Measurements from ENCODE around the gene GCHFR. TPM values are rescaled to one million over a fixed set of nuclear protein-coding genes. Genes with fewer than 3 reads are reported as not detected.
A peak's percentile ranks its signal among the peaks of the same experiment; 100 is the strongest.

Gene GCHFR
- total and polyA plus RNA-seq, 12 donors = 2.2 to 10.8 (median 3.9) TPM

GRCh38 chr15:40790718-40791117 lies 26.9 kb downstream of the GCHFR start:
- TF ChIP-seq CTCF (IDR thresholded peaks at IDR 0.05) = no peak
- no peak overlapping the region for H3K27ac ChIP-seq
- no peaks in the 10 kb centered on the region for H3K27me3 ChIP-seq
- intact Hi-C loops (cut with DNase I) = no loop called here
- ATAC-seq = no peak
- no peaks in the 10 kb centered on the region for H3K9me3 ChIP-seq
- no peak overlapping the region for H3K4me3 ChIP-seq
- 83 to 93% methylated on average over 3 of the region's 3 CpGs for WGBS, 2 donors
- H3K4me1 ChIP-seq = peaks cover 0 to 51% (median 26%) of the 10 kb centered on the region in 9 donors
- peaks cover 0 to 33% (median 0%) of the 10 kb centered on the region in 9 donors for H3K36me3 ChIP-seq
- no peak for DNase-seq

GRCh38 chr15:40792394-40792793 lies 28.5 kb downstream of the GCHFR start:
- Histone ChIP-seq H3K4me1 (peaks cover 0 to 51% (median 28%) of the 10 kb centered on the region in 9 donors), H3K27me3 (no peaks in the 10 kb centered on the region), H3K9me3 (no peaks in the 10 kb centered on the region), H3K4me3 (no peak overlapping the region), H3K36me3 (peaks cover 0 to 27% (median 0%) of the 10 kb centered on the region in 9 donors), H3K27ac (no peak overlapping the region)
- 73 to 98% methylated on average over 3 of the region's 3 CpGs for WGBS, 2 donors
- TF ChIP-seq CTCF (IDR thresholded peaks at IDR 0.05) = no peak
- DNase-seq (no peak), ATAC-seq (no peak)
- intact Hi-C loops (cut with DNase I) = no loop called here

GRCh38 chr15:40793216-40793989 lies 29.5 kb downstream of the GCHFR start:
- H3K4me3 ChIP-seq = no peak overlapping the region
- peak overlapping the region in 1 of 10 donors; percentile 26 for H3K27ac ChIP-seq
- no peak for TF ChIP-seq CTCF (IDR thresholded peaks at IDR 0.05)
- DNase-seq = no peak
- no peaks in the 10 kb centered on the region for H3K9me3 ChIP-seq
- H3K27me3 ChIP-seq = no peaks in the 10 kb centered on the region
- 69 to 70% methylated on average over 9 of the region's 9 CpGs for WGBS, 2 donors
- H3K36me3 ChIP-seq = peaks cover 0 to 31% (median 0%) of the 10 kb centered on the region in 9 donors
- peaks cover 0 to 42% (median 20%) of the 10 kb centered on the region in 9 donors for H3K4me1 ChIP-seq
- peak in 5 of 8 donors; percentile 24 to 68 (median 43) for ATAC-seq
- intact Hi-C loops (cut with DNase I) = no loop called here

- H3K9me3 ChIP-seq = no peaks in the 10 kb centered on the region
- no peak overlapping the region for H3K4me3 ChIP-seq
- DNase-seq (no peak), ATAC-seq (no peak)
- peaks cover 0 to 35% (median 0%) of the 10 kb centered on the region in 9 donors for H3K36me3 ChIP-seq
- H3K27me3 ChIP-seq = no peaks in the 10 kb centered on the region
- 60 to 65% methylated on average over 2 of the region's 2 CpGs for WGBS, 2 donors
- TF ChIP-seq CTCF (IDR thresholded peaks at IDR 0.05) = no peak
- H3K4me1 ChIP-seq = peaks cover 0 to 34% (median 20%) of the 10 kb centered on the region in 9 donors
- intact Hi-C loops (cut with DNase I) = no loop called here
- peak overlapping the region in 1 of 10 donors; percentile 25 for H3K27ac ChIP-seq
Observed at GRCh38 chr15:40796041-40796440, 32.2 kb downstream of the GCHFR start.

Data from heart right ventricle (tissue), 16 donors.